ENCODE data around the gene ZNF575.

ZNF575 gene

DNA sequence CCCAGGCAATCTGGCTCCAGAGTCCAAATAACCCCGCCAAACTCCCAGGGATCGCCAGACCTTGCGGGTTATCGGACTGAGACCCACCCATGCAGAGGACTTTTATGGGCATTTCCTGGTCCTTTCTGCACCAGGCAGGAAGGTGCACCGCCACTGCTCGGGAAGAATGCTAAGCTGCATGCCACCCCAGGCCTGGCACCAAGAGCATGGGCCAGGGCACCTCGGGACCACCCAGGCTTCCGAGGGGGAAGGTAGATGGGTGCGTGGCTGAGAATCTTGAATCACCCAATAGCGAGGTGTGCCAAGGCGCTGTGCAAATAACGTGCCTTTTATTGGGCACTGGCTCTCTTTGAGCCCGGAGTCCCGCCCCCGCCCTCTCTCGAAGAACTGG lies 422 bp upstream of the ZNF575 start:
- H3K9ac ChIP-seq (ENCODE audit: low read length), result peak overlapping the region; percentile 83
- peak overlapping the region; percentile 80 for H3K27ac ChIP-seq (ENCODE audit: low read length)

DNA sequence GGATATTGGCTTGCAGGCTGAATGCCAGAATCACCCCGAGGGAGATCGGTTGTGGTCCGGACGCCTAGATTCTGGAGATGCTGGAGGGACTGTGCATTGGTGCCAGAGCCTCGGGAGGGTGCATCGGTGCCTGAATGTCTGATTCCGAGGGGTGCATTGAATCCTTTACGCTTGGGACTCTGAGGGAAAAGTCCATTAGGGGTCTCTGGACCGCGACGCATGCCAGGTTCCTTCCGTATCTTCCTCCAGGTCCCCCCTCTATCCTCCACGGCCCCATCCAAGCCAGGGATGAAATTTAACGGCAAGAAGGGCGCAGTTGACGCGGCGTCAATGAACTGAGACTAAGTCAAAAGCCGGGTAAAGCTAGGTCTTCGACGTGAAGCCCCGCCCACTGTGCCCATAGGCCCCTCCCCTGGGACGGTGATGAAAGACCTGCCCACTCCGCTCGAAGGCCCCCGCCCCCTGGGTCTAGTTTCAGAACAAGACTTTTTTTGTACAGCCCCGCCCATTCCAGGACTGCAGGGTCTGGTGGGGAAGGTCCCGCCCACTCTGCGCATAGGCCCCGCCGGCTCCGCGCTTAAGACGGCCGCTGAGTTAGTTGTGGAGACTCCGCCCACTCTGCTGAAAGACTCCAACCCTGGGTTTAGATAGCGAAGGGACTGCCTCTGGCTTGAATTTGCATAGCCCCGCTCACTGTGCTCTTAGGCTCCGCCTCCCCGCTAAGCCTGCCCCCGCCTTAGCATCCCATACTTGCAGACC lies 737 bp downstream of the ZNF575 start:
- H3K27ac ChIP-seq (ENCODE audit: low read length), result peak overlapping the region; percentile 80

More for the DNA sequence above, 422 bp upstream of the ZNF575 start:
- Histone ChIP-seq H3K36me3 (replicated peaks; ENCODE audit: low read depth, low read length) (peaks cover 3% of the 10 kb centered on the region), H3K4me3 (ENCODE audit: low read length) (peak overlapping the region; percentile 86), H2AFZ (ENCODE audit: low read depth, low read length) (peak overlapping the region; percentile 92), H3K79me2 (ENCODE audit: low read length) (no peaks in the 10 kb centered on the region), H3K9me3 (ENCODE audit: insufficient read depth, low read length) (no peaks in the 10 kb centered on the region), H4K20me1 (ENCODE audit: insufficient read depth, low read length) (peaks cover 5% of the 10 kb centered on the region; the same call in 1 of the 2 replicates), H3K27me3 (ENCODE audit: low read depth, low read length) (no peaks in the 10 kb centered on the region), H3K4me2 (ENCODE audit: low read length) (peak overlapping the region; percentile 89), H3K4me1 (ENCODE audit: low read length) (peaks cover 12% of the 10 kb centered on the region)
- TF ChIP-seq, protein P1, sequence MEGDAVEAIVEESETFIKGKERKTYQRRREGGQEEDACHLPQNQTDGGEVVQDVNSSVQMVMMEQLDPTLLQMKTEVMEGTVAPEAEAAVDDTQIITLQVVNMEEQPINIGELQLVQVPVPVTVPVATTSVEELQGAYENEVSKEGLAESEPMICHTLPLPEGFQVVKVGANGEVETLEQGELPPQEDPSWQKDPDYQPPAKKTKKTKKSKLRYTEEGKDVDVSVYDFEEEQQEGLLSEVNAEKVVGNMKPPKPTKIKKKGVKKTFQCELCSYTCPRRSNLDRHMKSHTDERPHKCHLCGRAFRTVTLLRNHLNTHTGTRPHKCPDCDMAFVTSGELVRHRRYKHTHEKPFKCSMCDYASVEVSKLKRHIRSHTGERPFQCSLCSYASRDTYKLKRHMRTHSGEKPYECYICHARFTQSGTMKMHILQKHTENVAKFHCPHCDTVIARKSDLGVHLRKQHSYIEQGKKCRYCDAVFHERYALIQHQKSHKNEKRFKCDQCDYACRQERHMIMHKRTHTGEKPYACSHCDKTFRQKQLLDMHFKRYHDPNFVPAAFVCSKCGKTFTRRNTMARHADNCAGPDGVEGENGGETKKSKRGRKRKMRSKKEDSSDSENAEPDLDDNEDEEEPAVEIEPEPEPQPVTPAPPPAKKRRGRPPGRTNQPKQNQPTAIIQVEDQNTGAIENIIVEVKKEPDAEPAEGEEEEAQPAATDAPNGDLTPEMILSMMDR (IDR thresholded peaks at IDR 0.05; ENCODE audit: low read depth, low read length), result no peak
- no peak for TF ChIP-seq EZH2phosphoT487 (IDR thresholded peaks at IDR 0.05; ENCODE audit: low read depth)

DNA sequence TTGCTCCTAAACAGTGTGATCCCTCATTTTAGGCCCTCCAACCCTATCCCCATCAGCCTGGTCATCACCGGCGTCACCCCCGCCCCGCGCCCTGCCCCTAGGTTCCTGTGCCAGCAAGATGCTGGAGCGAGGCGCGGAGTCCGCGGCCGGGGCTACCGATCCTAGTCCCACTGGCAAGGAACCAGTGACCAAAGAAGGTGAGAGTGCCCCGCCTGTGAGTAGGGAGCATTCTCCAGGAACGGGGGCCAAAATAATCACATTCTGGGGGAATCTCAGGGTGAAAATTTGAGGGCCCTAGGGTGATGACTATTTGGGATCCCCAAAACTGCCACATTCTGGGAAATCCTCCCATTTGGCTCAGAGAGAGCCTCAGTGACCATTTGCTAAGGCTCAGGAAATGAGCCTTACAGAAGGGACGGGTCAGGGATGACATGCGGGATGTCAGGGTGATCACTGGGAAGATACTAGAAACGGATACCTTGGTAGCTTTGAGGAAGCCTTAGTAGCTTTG lies 1.4 kb downstream of the ZNF575 start:
- Histone ChIP-seq H3K9ac (ENCODE audit: low read length) (no peak overlapping the region), H3K27ac (ENCODE audit: low read length) (no peak overlapping the region; the same call in 1 of the 2 replicates), H4K20me1 (ENCODE audit: insufficient read depth, low read length) (peaks cover 5% of the 10 kb centered on the region; the same call in 1 of the 2 replicates), H3K4me3 (ENCODE audit: low read length) (peak overlapping the region; percentile 86), H3K36me3 (replicated peaks; ENCODE audit: low read depth, low read length) (peaks cover 18% of the 10 kb centered on the region), H3K9me3 (ENCODE audit: insufficient read depth, low read length) (no peaks in the 10 kb centered on the region), H3K4me1 (ENCODE audit: low read length) (peaks cover 6% of the 10 kb centered on the region; the same call in 1 of the 2 replicates), H3K4me2 (ENCODE audit: low read length) (peak overlapping the region; percentile 89), H3K27me3 (ENCODE audit: low read depth, low read length) (no peaks in the 10 kb centered on the region), H3K79me2 (ENCODE audit: low read length) (no peaks in the 10 kb centered on the region), H2AFZ (ENCODE audit: low read depth, low read length) (no peak overlapping the region)
- TF ChIP-seq, protein P1 (IDR thresholded peaks at IDR 0.05; ENCODE audit: low read depth, low read length), result no peak
- no peak for TF ChIP-seq EZH2phosphoT487 (IDR thresholded peaks at IDR 0.05; ENCODE audit: low read depth)

More for the DNA sequence above, 737 bp downstream of the ZNF575 start:
- peaks cover 6% of the 10 kb centered on the region; the same call in 1 of the 2 replicates for H3K4me1 ChIP-seq (ENCODE audit: low read length)
- H3K79me2 ChIP-seq (ENCODE audit: low read length), result no peaks in the 10 kb centered on the region
- no peak for TF ChIP-seq EZH2phosphoT487 (IDR thresholded peaks at IDR 0.05; ENCODE audit: low read depth)
- TF ChIP-seq, protein P1 (IDR thresholded peaks at IDR 0.05; ENCODE audit: low read depth, low read length), result no peak
- peak overlapping the region; percentile 83 for H3K9ac ChIP-seq (ENCODE audit: low read length)
- H4K20me1 ChIP-seq (ENCODE audit: insufficient read depth, low read length), result peaks cover 5% of the 10 kb centered on the region; the same call in 1 of the 2 replicates
- H3K9me3 ChIP-seq (ENCODE audit: insufficient read depth, low read length), result no peaks in the 10 kb centered on the region
- peak overlapping the region; percentile 89 for H3K4me2 ChIP-seq (ENCODE audit: low read length)
- peaks cover 12% of the 10 kb centered on the region for H3K36me3 ChIP-seq (replicated peaks; ENCODE audit: low read depth, low read length)
- no peaks in the 10 kb centered on the region for H3K27me3 ChIP-seq (ENCODE audit: low read depth, low read length)
- peak overlapping the region; percentile 86 for H3K4me3 ChIP-seq (ENCODE audit: low read length)
- H2AFZ ChIP-seq (ENCODE audit: low read depth, low read length), result peak overlapping the region; percentile 92
